Testis (tissue), 2 donors: Measurements from ENCODE around the gene IPO9.

ENCODE experiments used
- CTCF ChIP-seq, 3 experiments: fragments of 450-650 bp in 2 of 3; fragments of 200-600 bp in 1 of 3; sonication (generic) in 1 of 3; IDR thresholded peaks; one replicate each; pipeline ENCODE4 v1.5.1; 2016 to 2019; ENCODE audit warnings: antibody characterized with exemption in 3 of 3, mild to moderate bottlenecking in 2 of 3, moderate library complexity in 1 of 3
- POLR2A ChIP-seq: fragments of 450-650 bp; IDR thresholded peaks from one replicate; pipeline ENCODE4 v1.6.1; 2017; ENCODE audit warnings: antibody characterized with exemption, mild to moderate bottlenecking, moderate library complexity

GRCh38 chr1:201800246-201800645 is 28.7 kb upstream of the IPO9 start:
- TF ChIP-seq CTCF (IDR thresholded peaks at IDR 0.05) = no peak
- no peak for TF ChIP-seq POLR2A
